GM21576 (cell line): Measurements from ENCODE around the gene ATRIP.
A peak's percentile ranks its signal among the peaks of the same experiment; 100 is the strongest.
"Not testable (repeated sequence)": the region's sequence is repeated elsewhere in the genome, so short reads cannot be mapped to it uniquely, and the experiment has no call there.

ENCODE experiments used
- ATAC-seq: cut with Tn5 transposase; IDR thresholded peaks from one replicate; pipeline ENCODE4 v1.9.1; 2021; ENCODE audit warnings: mild to moderate bottlenecking, moderate library complexity; ENCODE audit not compliant: unreplicated experiment

ATRIP gene

DNA sequence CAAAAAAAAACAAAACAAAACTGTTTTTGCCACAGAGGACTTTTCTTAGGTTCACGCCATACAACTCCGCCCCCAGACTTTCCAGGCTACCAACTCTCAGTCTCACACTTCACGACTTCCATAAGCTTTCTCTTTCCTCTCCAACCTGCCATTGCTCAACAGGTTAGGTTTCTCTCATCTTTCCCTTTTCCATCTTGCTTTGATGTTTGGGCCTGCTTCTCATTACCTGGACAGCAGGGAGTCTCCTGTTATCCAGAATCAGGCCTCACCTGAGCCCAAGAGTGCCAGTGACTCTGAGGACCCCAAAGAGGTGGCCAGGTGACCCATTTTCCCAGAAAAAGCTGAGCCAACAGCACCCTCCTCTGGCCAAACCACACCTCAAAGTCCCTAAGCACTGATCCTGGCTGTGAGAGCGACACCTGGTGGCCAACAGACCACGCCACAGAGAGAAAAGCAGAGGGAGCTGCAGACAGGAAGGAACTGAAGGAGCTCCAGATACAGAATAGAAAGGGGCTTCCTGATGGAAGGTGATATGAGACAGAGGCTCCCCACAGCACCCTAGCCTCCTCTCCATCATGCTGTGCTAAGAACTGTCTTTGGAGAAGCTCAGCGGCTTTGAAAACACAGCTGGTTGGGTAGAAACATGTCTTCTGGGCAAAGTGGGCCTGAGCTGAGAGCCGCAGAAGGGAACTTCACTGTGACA, 10.6 kb upstream of the ATRIP start:
- ATAC-seq: no peak

DNA sequence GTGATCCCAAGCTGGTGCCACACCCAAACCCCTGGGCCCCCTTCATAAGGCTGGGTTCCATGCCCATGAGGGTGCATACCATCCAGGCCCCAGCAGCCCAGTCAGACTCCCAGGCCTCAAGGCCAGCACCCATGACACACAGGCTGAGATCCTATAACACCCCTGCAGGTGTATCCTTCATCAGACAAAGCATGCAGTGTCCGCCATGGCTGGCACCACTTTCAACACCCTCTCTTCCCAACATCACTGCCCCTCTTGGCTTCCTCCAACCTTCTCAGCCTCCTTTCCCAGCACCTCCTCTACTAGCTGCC, 10.1 kb upstream of the ATRIP start:
- ATAC-seq: no peak

DNA sequence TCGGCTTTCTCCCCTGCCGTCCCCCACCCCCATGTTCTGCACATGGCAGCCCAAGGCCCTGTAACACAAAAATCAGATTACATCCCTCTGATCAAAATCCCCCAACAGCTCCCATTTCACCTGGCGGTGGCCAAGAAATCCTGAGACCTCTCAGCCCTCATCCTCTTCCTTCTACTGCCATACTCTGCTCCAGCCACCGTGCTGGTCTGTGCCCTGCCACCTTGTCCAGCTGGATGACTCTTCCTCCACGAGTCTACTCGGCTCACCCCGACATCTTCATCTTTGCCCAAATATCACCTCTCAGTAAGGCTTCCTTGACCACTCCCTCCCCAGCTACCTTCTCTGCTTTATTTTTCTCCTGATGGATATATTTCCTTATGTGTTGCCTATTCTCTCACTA, 9.7 kb upstream of the ATRIP start:
- no peak for ATAC-seq

DNA sequence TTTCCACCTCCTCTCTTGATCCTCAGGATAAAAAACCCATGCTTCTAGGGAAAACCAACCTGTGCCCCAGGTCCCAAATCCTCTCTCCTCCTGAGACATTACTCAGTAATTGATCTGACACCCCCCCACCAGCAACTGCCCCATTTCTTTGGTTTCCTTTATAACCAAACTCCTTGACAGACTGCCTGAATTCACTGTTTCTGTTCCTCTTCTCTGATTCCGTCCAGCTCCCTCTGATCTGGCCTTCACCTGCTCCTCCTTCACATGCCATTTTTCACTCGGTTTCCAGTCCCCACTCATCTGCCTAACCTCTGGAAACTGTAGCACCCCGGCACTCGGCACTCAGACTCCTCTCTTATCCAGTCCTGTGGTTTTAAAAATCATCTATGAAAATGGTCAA, 8.7 kb upstream of the ATRIP start:
- no peak for ATAC-seq

DNA sequence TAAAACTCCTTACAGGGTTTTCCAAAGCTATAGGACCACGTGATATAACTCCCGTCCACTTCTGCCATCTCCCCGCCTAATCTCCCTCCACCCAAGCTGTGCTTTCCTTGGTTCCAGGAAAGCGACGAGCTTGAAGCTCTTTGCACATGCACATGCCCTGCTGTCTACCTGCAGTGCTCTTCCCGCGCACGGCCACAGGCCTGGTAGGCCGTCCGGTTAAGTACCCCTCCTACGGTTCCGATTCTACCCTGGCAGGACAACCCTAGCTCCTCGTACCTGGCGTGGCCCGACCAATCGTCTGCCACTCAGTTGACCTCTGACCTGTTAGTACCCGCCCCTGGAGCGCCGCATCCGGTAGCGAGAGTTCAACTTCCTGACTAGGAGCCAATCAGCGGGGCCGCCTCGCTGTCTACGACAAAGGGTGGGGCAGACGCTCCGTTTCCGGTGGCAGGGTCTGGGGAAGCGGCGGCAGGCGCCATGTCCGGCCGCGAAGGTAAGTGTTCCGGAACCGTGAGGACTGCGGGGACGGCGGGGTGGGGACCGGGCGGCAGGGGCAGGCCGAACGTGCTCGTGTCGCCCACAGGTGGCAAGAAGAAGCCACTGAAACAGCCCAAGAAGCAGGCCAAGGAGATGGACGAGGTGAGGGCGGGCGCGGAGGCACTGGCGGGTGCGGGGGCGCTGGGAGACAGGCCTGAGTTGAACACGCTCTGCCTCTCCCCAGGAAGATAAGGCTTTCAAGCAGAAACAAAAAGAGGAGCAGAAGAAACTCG, 6.5 kb upstream of the ATRIP start, which contains the start of the genes CCDC51 and TMA7:
Gene CCDC51 (minus strand): TSS at position 300 of the 770 bp plus-strand sequence. CDS start 4,991 bp downstream, outside the sequence.
Gene TMA7 (plus strand): TSS at position 438 of the 770 bp plus-strand sequence. CDS start 40 bp downstream, at position 478.
- ATAC-seq: peak; percentile 86

DNA sequence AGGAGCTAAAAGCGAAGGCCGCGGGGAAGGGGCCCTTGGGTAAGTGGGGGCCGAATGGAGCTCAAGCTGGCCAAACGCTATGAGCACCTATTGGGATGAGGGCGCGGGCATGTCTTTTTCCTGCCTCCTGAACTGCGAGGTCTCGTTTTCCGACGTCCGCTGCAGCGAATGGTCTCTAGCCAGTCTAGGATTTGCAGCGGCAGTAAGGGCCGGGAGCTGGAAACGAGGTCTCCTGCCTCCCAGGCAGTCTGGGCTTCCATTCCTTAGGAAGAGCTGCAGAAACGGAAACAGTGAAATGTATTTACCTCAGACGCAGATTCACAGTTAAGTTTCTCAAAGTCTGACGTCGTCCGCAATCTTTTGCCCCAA, 6.0 kb upstream of the ATRIP start:
- no peak for ATAC-seq

DNA sequence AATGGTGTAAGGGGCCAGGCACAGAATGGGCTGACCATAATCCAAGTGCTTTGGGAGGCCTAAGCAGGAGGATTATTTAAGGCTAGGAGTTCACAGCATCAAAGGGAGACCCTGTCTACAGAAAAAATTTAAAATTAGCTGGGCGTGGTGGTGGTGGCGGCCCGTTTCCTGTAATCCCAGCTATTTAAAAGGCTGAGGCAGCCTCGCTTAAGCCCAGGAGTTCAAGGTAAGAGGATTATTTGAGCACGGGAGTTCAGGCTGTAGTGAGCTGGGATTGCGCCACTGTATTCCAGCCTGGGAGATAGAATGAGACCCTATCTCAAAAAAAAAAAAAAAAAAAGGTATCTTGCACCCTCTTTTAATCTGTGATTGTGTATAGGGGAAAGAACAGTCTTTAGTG, 4.6 kb upstream of the ATRIP start:
- ATAC-seq: no peak

DNA sequence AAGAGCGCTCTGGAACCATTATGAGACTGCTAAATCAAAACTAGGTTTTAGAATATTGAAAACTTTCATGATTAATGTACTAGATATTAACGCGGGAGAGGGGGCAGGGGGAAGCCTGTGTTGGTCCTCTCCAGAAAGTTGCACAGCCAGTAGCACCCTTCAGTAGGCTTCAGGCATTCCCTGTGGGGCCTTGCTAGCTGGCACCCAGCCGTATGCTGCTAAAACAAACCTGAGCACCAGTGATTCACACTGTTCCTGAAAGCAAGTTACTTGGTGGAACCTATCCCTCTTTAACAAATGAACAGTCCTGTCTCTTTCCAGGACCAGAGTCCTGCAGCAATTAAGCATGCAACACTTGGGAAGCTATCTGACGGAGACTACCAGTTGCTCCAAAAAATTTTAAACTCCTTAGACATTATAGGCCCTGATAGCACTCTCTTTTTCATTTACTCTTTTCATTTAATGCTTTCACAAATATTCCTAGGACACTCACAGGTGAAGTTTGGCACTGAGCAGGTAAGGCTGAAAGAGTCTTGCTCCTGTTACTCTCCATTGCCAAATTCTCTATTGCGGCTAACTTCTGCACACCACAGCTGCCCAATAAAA, 1.2 kb upstream of the ATRIP start:
- no peak for ATAC-seq

DNA sequence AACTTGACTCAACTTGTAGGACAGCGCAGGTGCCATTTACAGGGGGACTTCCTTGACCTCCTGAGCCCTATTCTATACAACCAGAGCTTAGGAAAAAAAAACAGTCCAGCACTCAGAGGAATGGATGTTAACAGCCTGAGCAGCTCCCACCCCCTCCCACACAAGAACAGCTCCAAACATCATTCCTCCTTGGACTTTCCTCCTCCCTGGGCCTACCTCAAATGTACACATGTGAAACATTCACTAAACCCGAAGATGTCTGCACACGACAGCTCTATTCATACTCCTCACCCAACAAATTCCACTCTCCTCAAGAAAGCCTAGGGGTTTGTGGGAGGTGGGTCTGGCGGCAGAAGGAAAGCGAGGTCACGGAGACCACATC, 503 bp upstream of the ATRIP start:
- ATAC-seq: peak; percentile 7

DNA sequence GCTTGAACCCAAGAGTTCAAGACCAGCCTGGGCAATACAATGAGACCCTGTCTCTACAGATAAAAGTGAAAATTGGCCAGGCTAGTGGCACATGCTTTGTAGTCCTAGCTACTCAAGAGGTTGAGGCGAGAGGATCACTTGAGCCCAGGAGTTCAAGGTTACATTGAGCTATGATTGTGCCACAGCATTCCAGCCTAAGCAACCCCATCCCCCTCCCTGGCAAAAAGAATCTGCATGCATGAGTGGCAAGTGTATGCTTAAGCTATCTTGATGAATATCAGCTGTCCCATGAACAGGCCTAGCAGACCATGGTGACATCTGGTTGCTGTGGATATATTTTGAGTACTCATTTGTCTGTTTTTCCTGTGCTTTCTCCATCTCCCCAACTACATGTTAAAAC, 4.7 kb downstream of the ATRIP start:
- no peak for ATAC-seq

DNA sequence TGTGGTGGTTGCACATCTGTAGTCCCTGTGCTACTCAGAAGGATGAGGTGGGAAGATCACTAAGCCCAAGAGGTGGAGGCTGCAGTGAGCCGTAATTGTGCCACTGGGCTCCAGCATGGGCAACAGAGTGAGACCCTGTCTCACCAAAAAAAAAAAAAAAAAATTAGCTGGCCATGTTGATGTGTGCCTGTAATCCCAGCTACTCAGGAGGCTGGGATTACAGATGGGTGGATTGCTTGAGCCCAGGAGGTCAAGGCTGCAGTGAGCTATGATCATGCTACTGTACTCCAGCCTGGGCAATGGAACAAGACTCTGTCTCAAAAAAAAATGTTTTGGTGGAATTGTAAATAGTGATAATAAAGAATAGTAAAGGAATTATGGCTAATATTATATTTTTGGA, 9.9 kb downstream of the ATRIP start:
- ATAC-seq: no peak

DNA sequence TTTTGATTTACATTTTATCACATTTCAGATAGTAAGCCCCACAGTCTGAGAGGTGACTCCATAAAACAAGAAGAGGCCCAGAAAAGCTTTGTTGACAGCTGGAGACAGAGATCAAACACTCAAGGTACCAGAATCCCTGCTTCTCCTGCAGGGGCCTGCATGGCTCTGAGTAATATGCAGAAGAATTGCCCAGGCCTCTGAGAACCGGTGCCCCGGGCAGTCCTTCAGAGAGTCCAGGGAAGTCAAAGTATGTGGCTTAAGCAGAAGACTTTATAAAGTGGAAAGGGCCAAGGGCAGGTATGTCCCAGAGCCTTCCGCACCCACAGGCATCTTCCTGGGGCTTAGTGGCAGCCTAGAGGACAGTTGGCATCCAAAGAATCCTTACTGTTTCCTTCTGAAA, 12.8 kb downstream of the ATRIP start:
- ATAC-seq: no peak

DNA sequence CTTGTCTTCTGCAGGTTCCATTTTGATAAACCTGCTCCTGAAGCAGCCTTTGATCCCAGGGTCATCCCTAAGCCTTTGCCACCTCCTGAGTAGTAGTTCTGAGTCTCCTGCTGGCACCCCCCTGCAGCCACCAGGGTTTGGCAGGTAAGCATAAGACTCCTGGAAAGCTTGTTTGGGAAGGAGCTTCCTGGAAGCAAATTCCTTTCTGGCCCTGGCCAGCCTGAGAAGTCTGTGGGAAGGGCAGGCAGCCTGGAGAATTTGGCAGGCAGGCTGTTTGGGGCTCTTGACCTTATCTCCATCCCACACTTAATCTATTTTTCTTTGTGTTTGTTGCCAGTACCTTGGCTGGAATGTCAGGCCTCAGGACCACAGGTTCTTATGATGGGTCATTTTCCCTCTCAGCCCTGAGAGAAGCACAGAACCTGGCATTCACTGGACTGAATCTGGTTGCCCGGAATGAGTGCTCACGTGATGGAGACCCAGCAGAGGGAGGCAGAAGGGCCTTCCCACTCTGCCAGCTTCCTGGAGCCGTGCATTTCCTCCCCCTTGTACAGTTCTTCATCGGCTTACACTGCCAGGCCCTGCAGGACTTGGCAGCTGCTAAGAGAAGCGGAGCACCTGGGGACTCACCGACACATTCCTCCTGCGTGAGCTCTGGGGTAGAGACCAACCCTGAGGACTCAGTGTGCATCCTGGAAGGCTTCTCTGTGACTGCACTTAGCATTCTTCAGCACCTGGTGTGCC, 13.4 kb downstream of the ATRIP start:
- ATAC-seq: no peak

DNA sequence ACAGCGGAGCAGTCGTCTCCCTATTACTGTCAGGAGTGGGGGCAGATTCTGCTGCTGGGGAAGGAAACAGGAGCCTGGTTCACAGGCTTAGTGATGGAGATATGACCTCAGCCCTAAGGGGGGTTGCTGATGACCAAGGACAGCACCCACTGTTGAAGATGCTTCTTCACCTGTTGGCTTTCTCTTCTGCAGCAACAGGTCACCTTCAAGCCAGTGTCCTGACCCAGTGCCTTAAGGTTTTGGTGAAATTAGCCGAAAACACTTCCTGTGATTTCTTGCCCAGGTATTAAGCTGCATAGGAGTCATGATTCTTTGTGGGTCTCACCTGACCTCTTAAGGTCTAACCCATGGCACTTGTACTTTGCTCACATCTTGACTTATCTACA, 14.0 kb downstream of the ATRIP start:
- no peak for ATAC-seq

DNA sequence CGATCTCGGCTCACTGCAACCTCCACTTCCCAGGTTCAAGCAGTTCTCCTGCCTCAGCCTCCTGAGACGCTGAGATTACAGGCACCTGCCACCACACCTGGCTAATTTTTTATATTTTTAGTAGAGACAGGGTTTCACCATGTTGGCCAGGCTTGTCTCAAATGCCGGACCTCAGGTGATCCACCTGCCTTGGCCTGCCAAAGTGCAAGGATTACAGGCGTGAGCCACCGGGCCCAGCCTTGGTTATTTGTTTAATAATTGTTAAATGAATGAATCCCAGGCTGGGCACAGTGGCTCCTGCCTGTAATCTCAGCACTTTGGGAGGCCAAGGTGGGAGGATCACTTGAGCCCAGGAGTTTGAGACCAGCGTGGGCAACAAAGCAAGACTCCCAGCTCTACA, 15.2 kb downstream of the ATRIP start:
- not testable (repeated sequence) for ATAC-seq

DNA sequence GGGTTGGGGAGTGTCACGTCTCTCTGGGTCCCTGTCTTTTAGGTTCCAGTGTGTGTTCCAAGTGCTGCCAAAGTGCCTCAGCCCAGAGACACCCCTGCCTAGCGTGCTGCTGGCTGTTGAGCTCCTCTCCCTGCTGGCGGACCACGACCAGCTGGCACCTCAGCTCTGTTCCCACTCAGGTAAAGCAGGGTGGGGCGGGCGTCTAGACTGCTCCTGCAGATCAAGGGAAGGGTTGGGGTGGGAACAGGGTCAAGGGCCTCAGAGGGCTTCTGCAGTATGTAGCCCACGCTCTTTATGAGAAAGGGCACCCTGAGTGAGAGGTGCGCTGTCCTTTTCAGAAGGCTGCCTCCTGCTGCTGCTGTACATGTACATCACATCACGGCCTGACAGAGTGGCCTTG, 17.2 kb downstream of the ATRIP start:
- ATAC-seq: no peak

DNA sequence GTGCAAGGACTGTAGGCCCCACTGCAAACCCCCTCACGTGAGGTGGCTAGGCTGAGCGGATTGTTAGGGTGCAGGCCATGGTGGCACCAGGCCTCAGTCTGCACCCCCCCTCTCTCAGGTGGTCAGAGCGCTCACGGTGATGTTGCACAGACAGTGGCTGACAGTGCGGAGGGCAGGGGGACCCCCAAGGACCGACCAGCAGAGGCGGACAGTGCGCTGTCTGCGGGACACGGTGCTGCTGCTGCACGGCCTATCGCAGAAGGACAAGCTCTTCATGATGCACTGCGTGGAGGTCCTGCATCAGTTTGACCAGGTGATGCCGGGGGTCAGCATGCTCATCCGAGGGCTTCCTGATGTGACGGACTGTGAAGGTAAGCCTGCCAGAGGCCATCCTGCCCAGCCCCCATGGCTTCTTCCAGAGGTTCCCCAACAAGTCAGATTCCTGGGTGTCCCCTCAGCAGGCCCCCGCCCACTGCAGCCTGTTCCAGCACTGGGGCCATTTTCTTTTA, 18.2 kb downstream of the ATRIP start:
- ATAC-seq: no peak

DNA sequence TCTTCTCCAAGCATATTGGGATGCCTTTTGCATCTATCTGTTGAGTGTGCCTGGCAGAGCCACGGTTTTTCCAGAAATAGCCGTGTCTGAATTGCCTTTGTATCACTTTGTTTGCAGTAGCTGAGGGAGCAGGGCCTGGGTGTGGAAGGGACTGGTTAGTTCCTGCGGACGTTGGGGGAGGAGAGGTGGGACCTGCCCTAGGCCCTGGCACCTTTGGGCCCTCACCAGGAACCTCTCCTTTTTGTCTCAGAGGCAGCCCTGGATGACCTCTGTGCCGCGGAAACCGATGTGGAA, 18.6 kb downstream of the ATRIP start:
- ATAC-seq: no peak

DNA sequence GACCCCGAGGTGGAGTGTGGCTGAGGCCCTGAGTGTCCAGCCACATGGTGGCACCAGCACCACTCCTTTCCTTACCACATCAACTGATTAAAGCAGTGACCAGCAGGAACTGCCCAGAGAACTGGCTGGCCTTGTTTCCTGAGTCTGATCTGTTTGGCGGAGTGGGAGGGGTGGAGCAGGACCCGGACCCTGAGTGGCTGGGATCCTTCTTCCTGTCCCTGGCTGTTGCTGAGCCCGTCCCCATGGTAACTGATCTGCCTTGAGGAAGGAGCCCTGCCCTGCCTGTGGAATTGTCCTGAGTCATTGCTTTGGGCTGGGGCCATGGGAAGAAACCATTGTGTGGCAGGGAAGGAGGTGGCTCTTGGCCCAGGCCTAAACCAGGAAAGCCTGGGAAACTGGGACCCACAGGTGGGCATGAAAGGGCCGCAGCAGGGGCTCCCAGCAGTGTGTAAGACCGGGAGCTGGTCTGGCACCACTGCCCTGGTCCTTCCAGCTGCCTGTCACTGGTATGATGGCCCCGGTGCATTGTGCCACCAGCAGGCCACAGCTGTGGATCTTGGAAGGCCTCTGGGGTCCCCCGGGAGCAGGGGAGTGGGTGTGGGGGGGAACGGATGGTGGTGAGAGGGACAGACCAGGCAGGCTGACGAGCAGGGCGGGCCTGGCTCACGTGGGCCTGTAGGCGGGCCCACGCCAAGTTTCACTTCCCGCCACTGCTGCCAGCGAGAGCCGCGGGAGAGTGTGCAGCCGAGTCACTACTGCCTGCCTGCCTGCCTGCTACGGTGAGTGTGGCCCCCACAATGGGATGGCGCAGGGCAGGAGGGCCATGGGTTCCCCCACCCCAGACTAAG, 19.2 kb downstream of the ATRIP start:
- peak; percentile 82 for ATAC-seq

DNA sequence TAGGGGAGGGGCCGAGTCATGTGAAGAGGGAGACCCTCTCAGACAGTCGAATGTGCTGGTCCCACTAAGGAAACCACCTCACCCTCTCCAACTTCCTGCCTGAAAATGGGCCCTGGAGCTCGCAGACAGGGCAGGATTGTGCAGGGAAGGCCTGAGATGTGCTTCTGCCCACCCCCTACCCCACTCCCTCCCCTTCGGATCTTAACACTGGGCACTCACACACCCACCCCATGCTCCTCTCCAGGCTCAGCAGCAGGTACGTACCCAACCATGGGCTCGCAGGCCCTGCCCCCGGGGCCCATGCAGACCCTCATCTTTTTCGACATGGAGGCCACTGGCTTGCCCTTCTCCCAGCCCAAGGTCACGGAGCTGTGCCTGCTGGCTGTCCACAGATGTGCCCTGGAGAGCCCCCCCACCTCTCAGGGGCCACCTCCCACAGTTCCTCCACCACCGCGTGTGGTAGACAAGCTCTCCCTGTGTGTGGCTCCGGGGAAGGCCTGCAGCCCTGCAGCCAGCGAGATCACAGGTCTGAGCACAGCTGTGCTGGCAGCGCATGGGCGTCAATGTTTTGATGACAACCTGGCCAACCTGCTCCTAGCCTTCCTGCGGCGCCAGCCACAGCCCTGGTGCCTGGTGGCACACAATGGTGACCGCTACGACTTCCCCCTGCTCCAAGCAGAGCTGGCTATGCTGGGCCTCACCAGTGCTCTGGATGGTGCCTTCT, 20.0 kb downstream of the ATRIP start:
- ATAC-seq: no peak
